Fibroblast of mammary gland (primary cell): ENCODE data around the gene ITPKB.
"Not testable (repeated sequence)": the region's sequence is repeated elsewhere in the genome, so short reads cannot be mapped to it uniquely, and the experiment has no call there.

Experiments used
- DNase-seq: peaks from one replicate; pipeline ENCODE4 v3.0.0-alpha.2; 2010; ENCODE audit warnings: low read depth
- H3K4me3 ChIP-seq: 2 replicates; pipeline ENCODE4 v1.5.1; 2011; ENCODE audit warnings: low read depth, mild to moderate bottlenecking, low read length, moderate library complexity; ENCODE audit not compliant: control insufficient read depth
- TF ChIP-seq, protein P1 (sequence below): conservative IDR thresholded peaks from 2 replicates; pipeline ENCODE4 v1.5.1; 2011; ENCODE audit warnings: low read depth, low read length, inconsistent platforms; ENCODE audit not compliant: control insufficient read depth, insufficient read depth

ITPKB gene

DNA sequence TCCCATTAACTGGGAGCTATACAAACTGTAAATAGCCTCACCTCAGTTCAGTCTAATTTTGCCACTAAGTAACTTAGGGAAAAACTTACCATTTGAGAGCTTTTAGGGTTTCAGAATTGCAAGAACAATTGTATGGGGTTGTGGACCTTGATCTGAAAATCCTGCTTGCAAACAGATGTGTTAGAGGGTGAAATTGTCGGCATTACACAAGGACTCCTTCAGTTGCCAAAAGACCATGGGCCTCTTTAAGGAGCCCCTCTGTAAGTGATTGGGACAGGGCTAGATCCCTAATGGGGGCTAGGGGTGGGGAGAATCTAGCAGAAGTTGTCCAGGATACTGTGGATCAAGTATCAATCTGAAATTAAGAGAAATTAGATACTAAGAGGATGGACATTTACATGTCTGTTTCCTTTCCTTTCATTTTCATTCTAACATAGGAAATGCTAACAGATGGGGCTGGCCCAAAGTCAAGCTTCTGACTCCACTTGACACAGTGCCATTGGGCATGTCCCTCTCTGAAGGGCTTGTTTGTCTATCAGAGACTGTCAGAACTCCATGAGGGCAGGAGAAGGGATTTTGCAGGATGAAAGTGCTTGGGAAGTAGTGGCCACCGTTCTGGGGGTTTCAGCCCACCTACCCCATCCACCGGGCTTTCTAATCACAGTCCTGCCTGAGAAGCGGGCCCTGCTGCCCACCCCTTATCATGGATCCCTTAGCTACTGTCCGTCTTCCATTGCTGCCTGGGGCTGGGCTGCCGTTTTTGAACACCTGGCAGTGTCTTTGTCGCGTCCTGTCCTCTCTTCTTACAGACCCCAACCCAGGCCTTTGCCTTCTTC is 135.8 kb downstream of the ITPKB start:
- TF ChIP-seq, protein P1, sequence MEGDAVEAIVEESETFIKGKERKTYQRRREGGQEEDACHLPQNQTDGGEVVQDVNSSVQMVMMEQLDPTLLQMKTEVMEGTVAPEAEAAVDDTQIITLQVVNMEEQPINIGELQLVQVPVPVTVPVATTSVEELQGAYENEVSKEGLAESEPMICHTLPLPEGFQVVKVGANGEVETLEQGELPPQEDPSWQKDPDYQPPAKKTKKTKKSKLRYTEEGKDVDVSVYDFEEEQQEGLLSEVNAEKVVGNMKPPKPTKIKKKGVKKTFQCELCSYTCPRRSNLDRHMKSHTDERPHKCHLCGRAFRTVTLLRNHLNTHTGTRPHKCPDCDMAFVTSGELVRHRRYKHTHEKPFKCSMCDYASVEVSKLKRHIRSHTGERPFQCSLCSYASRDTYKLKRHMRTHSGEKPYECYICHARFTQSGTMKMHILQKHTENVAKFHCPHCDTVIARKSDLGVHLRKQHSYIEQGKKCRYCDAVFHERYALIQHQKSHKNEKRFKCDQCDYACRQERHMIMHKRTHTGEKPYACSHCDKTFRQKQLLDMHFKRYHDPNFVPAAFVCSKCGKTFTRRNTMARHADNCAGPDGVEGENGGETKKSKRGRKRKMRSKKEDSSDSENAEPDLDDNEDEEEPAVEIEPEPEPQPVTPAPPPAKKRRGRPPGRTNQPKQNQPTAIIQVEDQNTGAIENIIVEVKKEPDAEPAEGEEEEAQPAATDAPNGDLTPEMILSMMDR, result no peak
- DNase-seq, result peak; percentile 90
- peak overlapping the region; percentile 36 for H3K4me3 ChIP-seq

DNA sequence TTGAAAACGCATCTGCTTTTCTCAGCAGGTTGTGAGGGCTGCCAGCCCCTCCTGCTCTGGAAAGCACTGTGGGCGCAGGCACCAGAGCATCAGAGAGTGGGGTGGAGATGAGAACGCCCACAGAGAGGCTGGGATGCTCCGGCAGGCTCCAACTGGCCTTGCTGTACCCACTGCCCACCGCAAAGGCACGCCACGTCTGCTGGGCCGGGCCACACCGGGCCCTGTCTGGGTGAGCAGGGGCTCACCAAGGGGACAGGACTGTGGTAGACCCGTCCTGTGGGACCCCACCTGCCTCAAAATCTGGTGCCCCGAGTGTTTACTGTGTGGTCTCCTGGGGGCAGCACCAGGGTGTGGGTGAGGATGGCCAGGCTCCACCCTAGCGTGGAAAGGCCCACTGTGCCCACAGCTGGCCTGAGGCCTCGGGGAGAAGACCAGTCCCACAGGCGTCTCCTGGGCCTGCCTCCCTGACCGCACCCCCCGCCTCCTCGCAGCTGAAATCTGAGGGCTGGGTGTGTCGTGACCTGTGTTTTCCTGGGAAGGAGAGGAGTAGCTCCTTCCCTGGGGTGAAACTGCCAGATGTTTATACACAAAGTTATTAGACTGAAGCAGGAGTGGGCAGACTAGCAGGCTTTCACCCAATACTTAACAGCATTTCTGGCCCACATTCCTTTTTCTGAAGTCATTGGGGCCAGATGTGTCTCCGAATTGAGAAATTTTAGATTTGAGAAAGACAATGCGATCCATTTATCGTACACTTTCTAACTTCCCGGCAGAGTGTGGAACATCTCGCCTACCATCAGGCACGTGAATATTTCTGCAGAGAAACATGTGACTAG is 136.7 kb downstream of the ITPKB start:
- TF ChIP-seq, protein P1, result no peak
- H3K4me3 ChIP-seq, result no peak overlapping the region
- DNase-seq, result peak; percentile 98

DNA sequence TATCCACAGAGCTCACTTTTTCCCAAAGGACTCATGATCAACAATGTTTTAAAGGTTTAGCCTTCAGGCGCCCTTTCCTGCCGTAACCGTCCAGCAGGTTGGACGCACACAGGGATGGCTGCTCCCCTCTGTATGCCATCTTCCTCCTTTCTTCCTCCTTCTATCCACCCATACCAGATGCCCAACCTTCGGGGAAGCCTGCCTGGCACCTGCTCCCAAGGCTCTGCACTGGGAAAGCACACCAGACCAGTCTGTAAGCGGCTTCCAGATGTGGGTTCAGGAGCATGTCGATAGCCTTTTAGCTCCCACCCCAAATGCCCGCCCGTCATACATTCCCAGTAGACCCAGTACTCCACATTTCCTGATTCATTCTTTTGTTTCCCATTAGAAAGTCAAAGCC is 137.6 kb downstream of the ITPKB start:
- TF ChIP-seq, protein P1, result no peak
- no peak for DNase-seq
- no peak overlapping the region for H3K4me3 ChIP-seq

DNA sequence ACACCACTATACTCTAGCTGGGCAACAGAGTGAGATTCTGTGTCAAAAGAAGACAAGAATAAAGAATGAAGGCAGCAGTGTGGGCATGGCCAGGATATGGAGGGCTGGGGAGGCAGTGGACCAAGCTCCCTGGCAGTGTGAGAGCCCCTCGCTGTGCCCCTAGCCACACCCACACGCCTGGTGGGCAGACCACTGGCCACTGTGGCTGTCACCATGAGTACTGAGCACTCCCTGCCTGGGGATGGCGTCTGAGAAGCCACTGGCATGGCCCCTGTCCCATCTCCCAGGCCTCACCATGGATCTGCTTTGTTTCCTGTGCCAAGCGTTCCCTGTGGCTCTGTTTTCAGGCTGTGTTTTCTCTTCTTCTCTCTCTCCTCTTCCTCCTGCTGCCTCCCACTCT is 138.8 kb downstream of the ITPKB start:
- TF ChIP-seq, protein P1, result no peak
- no peak overlapping the region for H3K4me3 ChIP-seq
- no peak for DNase-seq

DNA sequence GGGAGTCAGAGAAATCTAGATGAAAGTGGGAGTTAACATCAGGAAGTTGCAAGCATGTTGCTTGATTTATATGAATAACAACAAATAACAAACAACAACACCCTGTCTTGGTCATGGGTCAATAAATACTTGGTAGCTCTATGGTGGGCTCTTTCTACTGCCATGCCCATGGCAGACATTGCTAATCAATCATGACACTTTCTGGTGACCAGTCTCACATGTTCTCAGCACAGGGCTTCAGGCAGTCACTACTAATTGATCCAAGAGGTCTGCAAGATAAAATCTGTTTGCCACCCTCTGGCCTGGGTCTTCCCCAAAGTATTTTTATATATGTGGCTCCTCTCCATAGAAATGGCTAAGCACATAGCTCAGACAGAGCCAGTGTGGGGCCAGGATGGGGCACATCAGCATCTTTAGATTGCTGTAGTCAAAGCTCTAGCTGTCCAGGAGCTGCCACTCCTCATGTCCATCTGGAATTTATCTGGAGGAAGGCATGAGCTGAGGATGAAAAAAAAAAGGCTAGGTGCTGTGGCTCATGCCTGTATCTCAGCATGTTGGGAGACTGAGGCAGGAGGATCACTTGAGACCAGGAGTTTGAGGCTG is 139.3 kb downstream of the ITPKB start:
- TF ChIP-seq, protein P1, result no peak
- no peak overlapping the region for H3K4me3 ChIP-seq
- no peak for DNase-seq

DNA sequence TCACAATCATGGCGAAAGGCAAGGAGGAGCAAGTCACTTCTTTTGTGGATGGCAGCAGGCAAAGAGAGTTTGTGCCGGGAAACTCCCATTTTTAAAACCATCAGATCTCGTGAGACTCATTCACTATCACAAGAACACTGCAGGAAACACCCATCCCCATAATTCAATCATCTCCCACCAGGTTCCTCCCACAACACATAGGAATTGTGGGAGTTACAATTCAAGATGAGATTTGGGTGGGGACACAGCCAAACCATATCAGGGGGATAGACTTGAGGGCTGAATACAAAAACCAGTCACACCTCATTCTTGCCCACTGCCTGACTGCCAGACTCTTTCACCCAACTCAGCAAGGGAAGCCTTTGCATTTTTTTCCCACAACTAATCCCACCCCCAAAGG is 140.1 kb downstream of the ITPKB start:
- not testable (repeated sequence) for DNase-seq, H3K4me3 ChIP-seq

DNA sequence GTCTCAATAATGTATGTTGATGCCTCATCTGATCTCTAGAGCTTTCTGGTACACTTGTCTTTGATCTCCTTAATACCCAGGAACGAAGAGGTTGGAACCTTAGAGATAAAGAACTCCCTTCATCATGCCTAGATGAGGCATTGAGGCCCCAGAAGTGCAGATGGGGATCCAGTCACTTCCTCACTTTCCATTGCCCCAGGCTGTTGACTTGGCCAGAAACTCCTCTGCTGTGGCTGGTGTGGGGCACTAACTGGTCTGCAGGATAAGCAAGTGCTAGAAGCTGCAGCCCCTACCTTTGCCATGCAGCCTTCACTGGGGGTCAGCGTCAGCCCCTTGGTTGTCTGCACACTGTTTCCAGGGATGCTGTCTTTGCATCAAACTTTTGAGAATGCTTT is 140.6 kb downstream of the ITPKB start:
- TF ChIP-seq, protein P1, result no peak
- no peak for DNase-seq
- H3K4me3 ChIP-seq, result no peak overlapping the region
